Posterior cingulate gyrus (tissue), 11 donors: Measurements from ENCODE around the gene SLC24A3.

ENCODE experiments used
- DNase-seq, 10 donors: peaks; one replicate each; pipeline versions ENCODE4 v3.0.0 to v3.0.0-alpha.2; 2020 to 2021; ENCODE audit warnings: mixed read lengths in 3 of 10
- intact Hi-C: fragments of 100-400 bp; cut with DNase I; formaldehyde crosslinking; loops from one replicate; pipeline ENCODE4 v1.15.1; 2023

The SLC24A3 gene

DNA sequence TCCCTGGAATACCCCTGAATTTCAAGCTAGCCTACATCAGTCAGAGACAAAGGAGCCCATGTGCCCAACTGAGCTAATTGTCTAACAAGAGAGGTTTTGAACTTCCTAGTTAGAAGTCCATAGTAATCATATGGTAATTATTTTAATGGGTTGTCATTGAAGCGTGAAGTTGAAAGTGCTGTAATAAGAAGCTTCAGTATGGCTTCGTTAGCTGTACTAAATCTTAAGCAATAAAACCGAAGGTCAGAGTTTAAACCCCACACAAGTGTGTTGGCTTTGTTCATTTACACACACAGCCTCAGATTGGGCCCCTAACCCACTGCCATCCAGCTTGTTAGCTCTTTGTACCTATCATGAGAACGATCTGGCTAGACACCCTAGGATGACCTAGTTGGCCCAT, 350.0 kb downstream of the SLC24A3 start:
- no peak for DNase-seq
- intact Hi-C loops, result no loop called here

DNA sequence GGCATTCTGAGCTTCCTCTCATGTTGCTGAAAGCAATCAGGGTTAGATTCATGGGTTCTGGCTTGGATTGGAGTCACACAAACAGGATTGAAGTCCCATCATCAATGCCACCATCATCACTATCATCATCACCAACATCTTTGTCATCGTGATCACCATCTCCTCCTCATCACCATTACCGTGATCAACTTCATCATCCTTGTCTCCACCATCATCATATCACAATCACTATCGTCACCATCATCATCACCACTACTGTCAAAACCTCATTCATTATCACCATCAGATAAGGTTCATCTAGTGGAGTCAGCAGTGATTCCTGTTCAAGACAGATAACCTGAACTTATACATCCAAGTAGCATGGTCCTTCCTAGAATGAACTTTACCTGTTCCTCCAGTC, 351.8 kb downstream of the SLC24A3 start:
- DNase-seq, result no peak
- intact Hi-C loops, result no loop called here

- no peak for DNase-seq
- intact Hi-C loops, result no loop called here
Observed at GRCh38 chr20:19565736-19566135, 353.3 kb downstream of the SLC24A3 start.

GRCh38 chr20:19566226-19566945, 353.9 kb downstream of the SLC24A3 start:
- intact Hi-C loops, result no loop called here

GRCh38 chr20:19568128-19568527, 355.7 kb downstream of the SLC24A3 start:
- DNase-seq, result no peak
- intact Hi-C loops, result no loop called here

More at GRCh38 chr20:19566226-19566945, 353.9 kb downstream of the SLC24A3 start:
- DNase-seq, result no peak

GRCh38 chr20:19571996-19572395, 359.6 kb downstream of the SLC24A3 start:
- DNase-seq, result no peak
- intact Hi-C loops, result no loop called here

- intact Hi-C loops, result no loop called here
- no peak for DNase-seq
Observed at GRCh38 chr20:19577692-19578091, 365.2 kb downstream of the SLC24A3 start.

GRCh38 chr20:19582782-19583181, 370.3 kb downstream of the SLC24A3 start:
- no peak for DNase-seq
- intact Hi-C loops, result loop anchor here (5.0 kb wide), 1 partner anchor 370 kb away; the partner anchor contains the start of gene SLC24A3

DNA sequence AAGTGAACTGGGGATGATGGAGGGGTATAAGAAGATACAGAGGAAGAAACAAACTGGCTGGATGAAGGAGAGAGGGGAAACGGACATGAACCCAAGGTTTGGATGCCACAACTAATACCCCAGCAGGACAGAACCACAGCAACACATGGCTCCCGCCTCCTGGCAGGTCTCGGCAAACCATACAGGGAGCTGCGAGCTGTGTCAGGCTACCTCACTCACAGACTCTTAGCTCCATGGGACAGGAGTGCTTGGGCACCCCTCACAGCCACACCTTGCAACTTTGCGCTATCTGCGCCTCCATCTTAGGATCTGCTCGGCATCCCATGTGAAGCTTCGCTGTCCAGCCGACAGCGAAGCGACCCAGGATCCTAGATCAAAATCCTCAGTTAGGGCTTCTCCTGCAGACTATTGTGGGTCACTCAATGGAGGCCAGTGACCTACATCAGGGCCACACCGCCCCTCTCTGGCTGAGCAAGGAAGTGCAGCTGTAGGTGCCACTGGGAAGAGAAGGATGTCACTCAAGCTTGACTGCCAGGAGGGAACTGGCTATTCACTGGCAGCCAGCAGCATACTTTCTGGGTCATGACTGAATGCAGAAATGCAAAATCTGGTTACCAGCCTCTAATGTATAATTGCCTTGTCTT, 371.2 kb downstream of the SLC24A3 start:
- peak in 8 of 10 donors; percentile 41 to 92 (median 53) for DNase-seq

DNA sequence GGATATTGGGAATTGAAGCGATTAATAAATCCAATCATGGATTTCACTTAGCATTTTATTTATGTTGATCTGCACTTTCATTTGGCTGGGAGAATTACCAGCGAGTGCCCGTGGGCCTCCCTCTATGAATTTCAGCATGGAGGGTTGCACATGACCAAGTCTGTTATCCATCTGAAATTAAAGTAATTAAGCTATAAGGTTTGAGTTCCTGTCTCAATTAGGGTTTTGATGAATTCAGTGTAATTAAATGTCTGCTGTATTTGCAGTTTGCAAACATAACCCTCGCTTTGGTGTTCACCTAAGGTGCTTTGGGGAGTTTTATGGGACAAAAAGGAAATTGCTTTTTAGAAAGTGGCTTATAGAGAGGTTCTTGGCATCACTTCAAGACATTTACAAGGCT, 375.8 kb downstream of the SLC24A3 start:
- intact Hi-C loops, result no loop called here
- no peak for DNase-seq

More for the DNA sequence above, 371.2 kb downstream of the SLC24A3 start:
- intact Hi-C loops, result loop anchor here (5.0 kb wide), 1 partner anchor 371 kb away; the partner anchor contains the start of gene SLC24A3

GRCh38 chr20:19588732-19589131, 376.3 kb downstream of the SLC24A3 start:
- intact Hi-C loops, result no loop called here
- no peak for DNase-seq

GRCh38 chr20:19589787-19590362, 377.4 kb downstream of the SLC24A3 start:
- intact Hi-C loops, result loop anchor here (10.0 kb wide), 1 partner anchor 65 kb away; no protein-coding TSS in a partner anchor
- DNase-seq, result no peak

DNA sequence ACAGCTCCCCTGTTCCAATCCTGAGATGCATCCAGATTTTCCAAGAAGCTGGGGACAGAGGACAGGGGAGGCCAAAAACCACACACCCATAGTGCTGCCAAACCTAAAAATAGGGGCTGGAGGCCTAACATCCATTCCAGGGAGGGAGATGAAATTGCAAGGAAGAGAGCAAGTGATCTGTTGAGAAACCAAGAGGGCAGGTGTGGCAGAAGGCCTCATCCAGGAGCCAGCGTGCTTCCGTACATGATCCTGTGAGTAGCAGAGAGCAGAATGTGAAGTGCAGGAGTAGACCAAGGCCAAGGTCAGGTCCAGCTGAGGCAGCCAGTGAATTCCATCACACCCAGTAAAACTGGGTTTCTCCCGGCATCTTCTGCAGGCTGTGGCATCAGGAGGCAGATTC, 377.9 kb downstream of the SLC24A3 start:
- no peak for DNase-seq
- intact Hi-C loops, result loop anchor here (10.0 kb wide), 1 partner anchor 64 kb away; no protein-coding TSS in a partner anchor

DNA sequence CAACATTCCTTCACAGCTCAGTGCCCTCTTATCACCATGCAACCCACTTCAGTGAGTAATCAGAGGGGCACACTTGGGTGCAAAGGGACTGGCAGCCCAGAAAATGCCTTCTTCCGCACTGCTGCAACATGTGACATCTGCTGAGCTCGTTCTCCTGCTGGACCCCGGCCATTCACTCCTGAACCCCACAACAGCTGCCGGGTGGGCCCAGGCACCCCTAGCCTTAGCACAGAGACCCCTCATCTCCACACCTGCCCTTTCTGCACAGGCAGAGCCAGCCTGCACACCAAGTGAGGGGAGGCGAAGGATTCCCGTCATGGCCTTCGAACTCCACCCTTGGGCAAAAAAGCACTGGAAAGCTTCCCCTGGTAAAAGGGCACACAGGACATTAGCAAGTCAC, 381.3 kb downstream of the SLC24A3 start:
- no peak for DNase-seq
- intact Hi-C loops, result loop anchor here (10.0 kb wide), 1 partner anchor 61 kb away; no protein-coding TSS in a partner anchor

DNA sequence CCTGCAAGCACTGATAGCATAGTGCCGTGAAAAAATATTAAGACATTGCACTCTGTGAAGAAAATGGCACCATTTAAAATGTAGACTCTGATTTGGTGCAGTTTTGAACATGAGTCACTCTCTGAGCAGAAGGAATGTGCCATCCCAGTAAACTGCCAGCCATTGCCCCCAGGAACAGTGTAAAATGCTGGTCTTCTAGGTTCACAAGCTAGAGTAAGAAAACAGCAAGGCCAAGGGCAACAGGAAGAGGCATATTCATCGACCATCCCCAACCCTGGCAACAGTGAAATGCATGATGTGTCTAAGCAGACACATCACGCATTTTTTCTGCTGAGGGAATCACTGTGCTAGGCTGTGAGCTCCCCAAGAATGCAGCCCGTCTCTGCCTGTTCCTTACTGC, 382.5 kb downstream of the SLC24A3 start:
- intact Hi-C loops, result loop anchor here (10.0 kb wide), 1 partner anchor 60 kb away; no protein-coding TSS in a partner anchor
- DNase-seq, result no peak

DNA sequence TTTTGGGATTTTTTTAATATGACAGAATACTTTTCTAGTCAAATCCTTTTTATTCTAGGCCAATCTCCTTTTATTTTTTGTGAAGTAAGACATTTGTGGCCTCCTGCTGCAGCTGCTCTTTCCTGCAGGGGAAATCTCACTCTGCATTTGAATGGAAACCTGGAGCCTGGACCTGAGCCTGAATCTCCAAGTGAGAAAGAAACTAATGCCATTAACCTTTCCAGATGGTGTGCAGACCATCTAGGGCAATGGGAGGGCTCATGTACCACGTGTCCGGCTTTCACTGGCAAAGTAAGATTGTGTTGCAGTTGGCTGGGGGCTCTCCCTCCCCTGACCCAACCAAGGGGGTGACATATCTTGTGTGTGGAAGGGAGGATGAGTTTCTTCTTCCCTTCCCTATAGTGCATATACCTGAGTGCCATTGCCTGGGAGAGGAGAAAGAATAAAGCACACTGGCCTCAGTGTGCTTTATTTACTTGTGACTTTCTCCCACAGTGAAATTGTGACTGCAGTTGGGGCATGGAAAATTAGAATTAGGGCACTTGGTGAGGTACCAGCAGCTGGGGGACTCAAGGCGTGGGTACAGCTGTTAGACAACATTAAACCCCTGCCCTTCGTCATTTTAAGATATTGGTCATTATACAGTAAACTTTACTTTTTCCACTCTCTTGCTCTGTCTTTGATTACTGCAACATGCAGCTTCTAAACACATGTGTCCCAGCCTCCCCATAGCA, 385.8 kb downstream of the SLC24A3 start:
- no peak for DNase-seq
- intact Hi-C loops, result loop anchor here (10.0 kb wide), 1 partner anchor 57 kb away; no protein-coding TSS in a partner anchor

- peak in 1 of 10 donors; percentile 59 for DNase-seq
- intact Hi-C loops, result loop anchor here (10.0 kb wide), 1 partner anchor 56 kb away; no protein-coding TSS in a partner anchor
Observed at GRCh38 chr20:19599200-19599599, 386.8 kb downstream of the SLC24A3 start.

DNA sequence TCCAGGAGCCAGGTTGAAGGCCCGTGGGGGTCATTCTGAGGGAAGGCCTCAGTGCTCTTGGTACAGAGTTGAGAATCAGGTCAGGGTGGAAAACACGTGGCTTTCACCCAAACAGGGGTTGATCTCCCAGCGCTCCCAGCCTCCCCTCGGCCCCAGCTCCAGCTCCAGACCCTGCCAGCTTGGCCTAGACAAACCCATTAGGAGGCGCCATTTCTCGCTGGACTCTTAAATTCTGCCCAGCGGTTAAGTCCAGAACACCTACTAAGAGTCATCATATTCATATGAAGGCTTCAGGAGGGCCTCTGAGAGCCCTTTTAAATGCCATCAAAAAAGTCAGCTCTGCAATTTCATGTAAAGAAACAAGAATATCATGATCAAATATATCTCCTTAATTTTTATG, 387.6 kb downstream of the SLC24A3 start:
- DNase-seq, result no peak
- intact Hi-C loops, result no loop called here

DNA sequence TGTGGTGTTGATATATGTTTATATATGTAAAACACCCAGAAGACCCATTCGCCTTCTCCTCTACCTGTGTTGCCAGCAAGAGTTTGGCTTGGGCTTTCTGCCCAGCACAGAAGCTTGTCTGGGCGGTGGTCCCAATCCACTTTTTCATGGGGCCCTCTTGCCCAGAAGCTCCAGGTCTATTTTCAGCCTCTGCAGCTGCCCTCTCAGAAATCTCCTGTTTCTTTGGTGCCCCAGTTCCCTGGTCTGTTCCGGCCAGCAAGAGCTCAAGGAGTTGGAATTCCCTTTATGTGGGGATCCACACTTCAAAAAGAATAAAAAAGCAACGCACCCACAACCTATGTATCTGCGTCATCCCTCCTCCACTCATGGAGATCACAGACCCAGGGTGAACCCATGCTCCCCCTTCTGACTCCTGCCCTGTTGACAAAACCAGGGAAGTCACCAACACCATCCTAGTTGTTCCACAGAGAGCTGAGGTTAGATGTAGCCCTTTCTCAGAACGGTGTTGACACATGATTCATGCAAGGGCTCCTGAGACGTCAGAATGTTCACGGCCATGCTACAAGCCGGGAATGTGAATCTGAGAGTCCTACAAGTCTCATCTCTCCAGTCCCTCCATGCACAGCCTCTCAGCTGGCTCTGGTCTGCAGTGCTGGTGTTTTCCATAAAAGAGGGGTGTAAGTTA, 388.8 kb downstream of the SLC24A3 start:
- no peak for DNase-seq
- intact Hi-C loops, result no loop called here
